Prostate gland (tissue), 2 donors: ENCODE results near the gene POMGNT2.

ENCODE experiments used
- POLR2A ChIP-seq: fragments of 450-650 bp; IDR thresholded peaks from one replicate; pipeline ENCODE4 v1.6.1; 2016; ENCODE audit warnings: antibody characterized with exemption, mild to moderate bottlenecking
- POLR2AphosphoS5 ChIP-seq: sonication (generic); formaldehyde crosslinking; IDR thresholded peaks from one replicate; pipeline ENCODE4 v1.6.1; 2017; ENCODE audit warnings: antibody characterized with exemption
- TF ChIP-seq, protein P1 (sequence below), 4 experiments: fragments of 200-600 bp in 2 of 4; fragments of 450-650 bp in 2 of 4; sonication (generic) in 2 of 4; IDR thresholded peaks; 1 replicate in 3 of 4; 2 replicates in 1 of 4; pipeline ENCODE4 v1.5.1; 2016 to 2019; ENCODE audit warnings: antibody characterized with exemption in 4 of 4, mild to moderate bottlenecking in 2 of 4, moderate library complexity in 2 of 4

DNA sequence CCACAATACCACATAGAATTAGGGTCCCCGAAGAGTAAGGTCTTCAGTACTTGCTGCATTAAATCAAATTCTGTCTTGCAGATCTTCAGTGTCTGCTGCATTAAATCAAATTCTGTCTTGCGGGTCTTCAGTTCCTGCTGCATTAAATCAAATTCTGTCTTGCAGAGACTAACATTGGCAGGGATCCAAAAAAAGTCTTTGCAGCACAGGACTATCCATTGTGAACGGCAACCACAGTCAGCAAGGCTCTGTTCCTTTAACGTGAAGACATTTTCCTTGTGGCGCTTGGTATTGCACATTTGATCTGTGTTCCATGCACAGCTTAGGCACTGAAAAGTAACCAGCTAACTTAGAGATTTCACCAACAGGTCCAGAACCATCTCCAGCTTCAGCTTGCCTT is 46.8 kb upstream of the POMGNT2 start:
- TF ChIP-seq, protein P1, sequence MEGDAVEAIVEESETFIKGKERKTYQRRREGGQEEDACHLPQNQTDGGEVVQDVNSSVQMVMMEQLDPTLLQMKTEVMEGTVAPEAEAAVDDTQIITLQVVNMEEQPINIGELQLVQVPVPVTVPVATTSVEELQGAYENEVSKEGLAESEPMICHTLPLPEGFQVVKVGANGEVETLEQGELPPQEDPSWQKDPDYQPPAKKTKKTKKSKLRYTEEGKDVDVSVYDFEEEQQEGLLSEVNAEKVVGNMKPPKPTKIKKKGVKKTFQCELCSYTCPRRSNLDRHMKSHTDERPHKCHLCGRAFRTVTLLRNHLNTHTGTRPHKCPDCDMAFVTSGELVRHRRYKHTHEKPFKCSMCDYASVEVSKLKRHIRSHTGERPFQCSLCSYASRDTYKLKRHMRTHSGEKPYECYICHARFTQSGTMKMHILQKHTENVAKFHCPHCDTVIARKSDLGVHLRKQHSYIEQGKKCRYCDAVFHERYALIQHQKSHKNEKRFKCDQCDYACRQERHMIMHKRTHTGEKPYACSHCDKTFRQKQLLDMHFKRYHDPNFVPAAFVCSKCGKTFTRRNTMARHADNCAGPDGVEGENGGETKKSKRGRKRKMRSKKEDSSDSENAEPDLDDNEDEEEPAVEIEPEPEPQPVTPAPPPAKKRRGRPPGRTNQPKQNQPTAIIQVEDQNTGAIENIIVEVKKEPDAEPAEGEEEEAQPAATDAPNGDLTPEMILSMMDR (IDR thresholded peaks at IDR 0.05): no peak
- no peak for TF ChIP-seq POLR2A
- TF ChIP-seq POLR2AphosphoS5: no peak
